Measurements from ENCODE around the gene SND1.

Gene SND1

GRCh38 chr7:127628445-127628844, 23.5 kb upstream of the SND1 start:
- peak; percentile 67 for ATAC-seq
- TF ChIP-seq OSR1 (CRISPR knock-in tag; IDR thresholded peaks at IDR 0.05), result no peak
- no peak for TF ChIP-seq TCF4 (CRISPR knock-in tag; IDR thresholded peaks at IDR 0.05; ENCODE audit: borderline replicate concordance)
- TF ChIP-seq CSDC2 (CRISPR knock-in tag; IDR thresholded peaks at IDR 0.05), result no peak
- no peak for TF ChIP-seq ISL1 (CRISPR knock-in tag; IDR thresholded peaks at IDR 0.05)
- no peak for TF ChIP-seq TOX (CRISPR knock-in tag; IDR thresholded peaks at IDR 0.05; ENCODE audit: borderline replicate concordance)
- no peak for TF ChIP-seq CSRNP3 (CRISPR knock-in tag; IDR thresholded peaks at IDR 0.05)
- TF ChIP-seq GLIS3 (CRISPR knock-in tag; IDR thresholded peaks at IDR 0.05), result no peak

- ATAC-seq, result peak; percentile 79
- no peak for TF ChIP-seq ZC3H10 (CRISPR knock-in tag; IDR thresholded peaks at IDR 0.05)
- TF ChIP-seq ESRRG (CRISPR knock-in tag; IDR thresholded peaks at IDR 0.05), result no peak
- TF ChIP-seq OSR1 (CRISPR knock-in tag; IDR thresholded peaks at IDR 0.05), result no peak
- no peak for TF ChIP-seq GLIS3 (CRISPR knock-in tag; IDR thresholded peaks at IDR 0.05)
- TF ChIP-seq CREB5 (CRISPR knock-in tag; IDR thresholded peaks at IDR 0.05; ENCODE audit: low read depth), result no peak
These were observed 22.6 kb upstream of the SND1 start for GRCh38 chr7:127629268-127629854.

- ATAC-seq, result peak; percentile 43
- TF ChIP-seq, protein P1, sequence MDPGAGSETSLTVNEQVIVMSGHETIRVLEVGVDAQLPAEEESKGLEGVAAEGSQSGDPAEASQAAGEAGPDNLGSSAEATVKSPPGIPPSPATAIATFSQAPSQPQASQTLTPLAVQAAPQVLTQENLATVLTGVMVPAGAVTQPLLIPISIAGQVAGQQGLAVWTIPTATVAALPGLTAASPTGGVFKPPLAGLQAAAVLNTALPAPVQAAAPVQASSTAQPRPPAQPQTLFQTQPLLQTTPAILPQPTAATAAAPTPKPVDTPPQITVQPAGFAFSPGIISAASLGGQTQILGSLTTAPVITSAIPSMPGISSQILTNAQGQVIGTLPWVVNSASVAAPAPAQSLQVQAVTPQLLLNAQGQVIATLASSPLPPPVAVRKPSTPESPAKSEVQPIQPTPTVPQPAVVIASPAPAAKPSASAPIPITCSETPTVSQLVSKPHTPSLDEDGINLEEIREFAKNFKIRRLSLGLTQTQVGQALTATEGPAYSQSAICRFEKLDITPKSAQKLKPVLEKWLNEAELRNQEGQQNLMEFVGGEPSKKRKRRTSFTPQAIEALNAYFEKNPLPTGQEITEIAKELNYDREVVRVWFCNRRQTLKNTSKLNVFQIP (CRISPR knock-in tag; IDR thresholded peaks at IDR 0.05; ENCODE audit: borderline replicate concordance, low read depth), result no peak
- TF ChIP-seq, protein P2, sequence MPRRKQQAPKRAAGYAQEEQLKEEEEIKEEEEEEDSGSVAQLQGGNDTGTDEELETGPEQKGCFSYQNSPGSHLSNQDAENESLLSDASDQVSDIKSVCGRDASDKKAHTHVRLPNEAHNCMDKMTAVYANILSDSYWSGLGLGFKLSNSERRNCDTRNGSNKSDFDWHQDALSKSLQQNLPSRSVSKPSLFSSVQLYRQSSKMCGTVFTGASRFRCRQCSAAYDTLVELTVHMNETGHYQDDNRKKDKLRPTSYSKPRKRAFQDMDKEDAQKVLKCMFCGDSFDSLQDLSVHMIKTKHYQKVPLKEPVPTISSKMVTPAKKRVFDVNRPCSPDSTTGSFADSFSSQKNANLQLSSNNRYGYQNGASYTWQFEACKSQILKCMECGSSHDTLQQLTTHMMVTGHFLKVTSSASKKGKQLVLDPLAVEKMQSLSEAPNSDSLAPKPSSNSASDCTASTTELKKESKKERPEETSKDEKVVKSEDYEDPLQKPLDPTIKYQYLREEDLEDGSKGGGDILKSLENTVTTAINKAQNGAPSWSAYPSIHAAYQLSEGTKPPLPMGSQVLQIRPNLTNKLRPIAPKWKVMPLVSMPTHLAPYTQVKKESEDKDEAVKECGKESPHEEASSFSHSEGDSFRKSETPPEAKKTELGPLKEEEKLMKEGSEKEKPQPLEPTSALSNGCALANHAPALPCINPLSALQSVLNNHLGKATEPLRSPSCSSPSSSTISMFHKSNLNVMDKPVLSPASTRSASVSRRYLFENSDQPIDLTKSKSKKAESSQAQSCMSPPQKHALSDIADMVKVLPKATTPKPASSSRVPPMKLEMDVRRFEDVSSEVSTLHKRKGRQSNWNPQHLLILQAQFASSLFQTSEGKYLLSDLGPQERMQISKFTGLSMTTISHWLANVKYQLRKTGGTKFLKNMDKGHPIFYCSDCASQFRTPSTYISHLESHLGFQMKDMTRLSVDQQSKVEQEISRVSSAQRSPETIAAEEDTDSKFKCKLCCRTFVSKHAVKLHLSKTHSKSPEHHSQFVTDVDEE (CRISPR knock-in tag; IDR thresholded peaks at IDR 0.05), result no peak
- TF ChIP-seq ZNF70 (CRISPR knock-in tag; IDR thresholded peaks at IDR 0.05), result no peak
- TF ChIP-seq SNAI2 (CRISPR knock-in tag; IDR thresholded peaks at IDR 0.05), result no peak
- TF ChIP-seq ARNTL (CRISPR knock-in tag; IDR thresholded peaks at IDR 0.05; ENCODE audit: borderline replicate concordance, low read depth), result no peak
- TF ChIP-seq ZC3H10 (CRISPR knock-in tag; IDR thresholded peaks at IDR 0.05), result no peak
- no peak for TF ChIP-seq BACH2 (CRISPR knock-in tag; IDR thresholded peaks at IDR 0.05; ENCODE audit: borderline replicate concordance)
These were observed 19.6 kb upstream of the SND1 start for GRCh38 chr7:127632276-127632910.

- ATAC-seq, result no peak
- TF ChIP-seq ARNTL (CRISPR knock-in tag; IDR thresholded peaks at IDR 0.05; ENCODE audit: borderline replicate concordance, low read depth) (no peak), ZFP30 (CRISPR knock-in tag; IDR thresholded peaks at IDR 0.05) (no peak), SNAI2 (CRISPR knock-in tag; IDR thresholded peaks at IDR 0.05) (no peak), CREB5 (CRISPR knock-in tag; IDR thresholded peaks at IDR 0.05; ENCODE audit: low read depth) (no peak), ESRRG (CRISPR knock-in tag; IDR thresholded peaks at IDR 0.05) (no peak), RARB (CRISPR knock-in tag; IDR thresholded peaks at IDR 0.05) (no peak)
These were observed 16.2 kb upstream of the SND1 start for GRCh38 chr7:127635659-127636285.
